ENCODE data around the gene USP17L24.
"Not testable (repeated sequence)": the region's sequence is repeated elsewhere in the genome, so short reads cannot be mapped to it uniquely, and the experiment has no call there.

USP17L24 gene, protein sequence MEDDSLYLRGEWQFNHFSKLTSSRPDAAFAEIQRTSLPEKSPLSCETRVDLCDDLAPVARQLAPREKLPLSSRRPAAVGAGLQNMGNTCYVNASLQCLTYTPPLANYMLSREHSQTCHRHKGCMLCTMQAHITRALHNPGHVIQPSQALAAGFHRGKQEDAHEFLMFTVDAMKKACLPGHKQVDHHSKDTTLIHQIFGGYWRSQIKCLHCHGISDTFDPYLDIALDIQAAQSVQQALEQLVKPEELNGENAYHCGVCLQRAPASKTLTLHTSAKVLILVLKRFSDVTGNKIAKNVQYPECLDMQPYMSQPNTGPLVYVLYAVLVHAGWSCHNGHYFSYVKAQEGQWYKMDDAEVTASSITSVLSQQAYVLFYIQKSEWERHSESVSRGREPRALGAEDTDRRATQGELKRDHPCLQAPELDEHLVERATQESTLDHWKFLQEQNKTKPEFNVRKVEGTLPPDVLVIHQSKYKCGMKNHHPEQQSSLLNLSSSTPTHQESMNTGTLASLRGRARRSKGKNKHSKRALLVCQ

DNA sequence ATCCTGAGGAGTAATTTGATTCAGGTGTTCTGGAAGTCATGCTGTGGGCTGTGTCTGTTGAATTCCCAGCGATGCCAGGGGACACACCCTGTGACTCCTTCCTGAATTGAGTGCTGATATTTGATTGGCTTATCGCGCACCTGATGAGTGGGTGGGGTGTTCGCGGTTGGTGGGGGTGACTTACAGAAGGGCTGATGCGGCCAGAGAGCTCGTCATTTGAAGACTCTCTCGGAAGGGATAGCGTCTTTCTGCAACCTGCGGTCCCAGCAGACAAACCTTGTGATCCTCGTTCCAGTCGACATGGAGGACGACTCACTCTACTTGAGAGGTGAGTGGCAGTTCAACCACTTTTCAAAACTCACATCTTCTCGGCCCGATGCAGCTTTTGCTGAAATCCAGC is at the start of gene USP17L24:
Gene USP17L24 (plus strand): TSS at position 301 of the 400 bp plus-strand sequence. CDS start 0 bp downstream, at position 301.
- in situ Hi-C loops (cut with MboI; ENCODE audit: low sequenced_read_pairs): not testable (repeated sequence)

DNA sequence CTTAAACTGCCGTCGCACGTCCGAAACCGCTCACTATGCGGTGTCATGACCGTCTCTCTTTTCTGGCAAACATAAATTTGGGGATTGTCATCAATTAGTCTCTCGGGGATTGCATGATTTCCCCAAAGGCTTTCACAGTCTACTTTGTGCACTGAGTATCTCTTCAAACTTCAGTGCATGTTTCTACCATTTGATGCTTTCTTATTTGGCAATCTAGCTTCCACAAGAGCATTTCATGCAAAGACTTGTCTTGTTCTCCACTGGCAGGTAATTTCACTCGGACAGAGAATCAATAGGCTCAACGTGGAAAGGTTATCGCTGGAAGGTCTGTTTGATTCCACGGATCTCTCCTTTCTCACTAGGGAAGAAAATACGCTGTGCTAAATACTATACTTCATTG is 774 bp upstream of the USP17L24 start:
- in situ Hi-C loops (cut with MboI; ENCODE audit: low sequenced_read_pairs): not testable (repeated sequence)

DNA sequence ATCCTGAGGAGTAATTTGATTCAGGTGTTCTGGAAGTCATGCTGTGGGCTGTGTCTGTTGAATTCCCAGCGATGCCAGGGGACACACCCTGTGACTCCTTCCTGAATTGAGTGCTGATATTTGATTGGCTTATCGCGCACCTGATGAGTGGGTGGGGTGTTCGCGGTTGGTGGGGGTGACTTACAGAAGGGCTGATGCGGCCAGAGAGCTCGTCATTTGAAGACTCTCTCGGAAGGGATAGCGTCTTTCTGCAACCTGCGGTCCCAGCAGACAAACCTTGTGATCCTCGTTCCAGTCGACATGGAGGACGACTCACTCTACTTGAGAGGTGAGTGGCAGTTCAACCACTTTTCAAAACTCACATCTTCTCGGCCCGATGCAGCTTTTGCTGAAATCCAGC is 4.6 kb downstream of the USP17L24 start, which contains the start of gene USP17L25:
Gene USP17L25 (plus strand): TSS at position 301 of the 400 bp plus-strand sequence. CDS start 0 bp downstream, at position 301.
- in situ Hi-C loops (cut with MboI; ENCODE audit: low sequenced_read_pairs): not testable (repeated sequence)

DNA sequence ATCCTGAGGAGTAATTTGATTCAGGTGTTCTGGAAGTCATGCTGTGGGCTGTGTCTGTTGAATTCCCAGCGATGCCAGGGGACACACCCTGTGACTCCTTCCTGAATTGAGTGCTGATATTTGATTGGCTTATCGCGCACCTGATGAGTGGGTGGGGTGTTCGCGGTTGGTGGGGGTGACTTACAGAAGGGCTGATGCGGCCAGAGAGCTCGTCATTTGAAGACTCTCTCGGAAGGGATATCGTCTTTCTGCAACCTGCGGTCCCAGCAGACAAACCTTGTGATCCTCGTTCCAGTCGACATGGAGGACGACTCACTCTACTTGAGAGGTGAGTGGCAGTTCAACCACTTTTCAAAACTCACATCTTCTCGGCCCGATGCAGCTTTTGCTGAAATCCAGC is 9.4 kb downstream of the USP17L24 start, which contains the start of gene USP17L26:
Gene USP17L26 (plus strand): TSS at position 301 of the 400 bp plus-strand sequence. CDS start 0 bp downstream, at position 301.
- in situ Hi-C loops (cut with MboI; ENCODE audit: low sequenced_read_pairs): not testable (repeated sequence)

DNA sequence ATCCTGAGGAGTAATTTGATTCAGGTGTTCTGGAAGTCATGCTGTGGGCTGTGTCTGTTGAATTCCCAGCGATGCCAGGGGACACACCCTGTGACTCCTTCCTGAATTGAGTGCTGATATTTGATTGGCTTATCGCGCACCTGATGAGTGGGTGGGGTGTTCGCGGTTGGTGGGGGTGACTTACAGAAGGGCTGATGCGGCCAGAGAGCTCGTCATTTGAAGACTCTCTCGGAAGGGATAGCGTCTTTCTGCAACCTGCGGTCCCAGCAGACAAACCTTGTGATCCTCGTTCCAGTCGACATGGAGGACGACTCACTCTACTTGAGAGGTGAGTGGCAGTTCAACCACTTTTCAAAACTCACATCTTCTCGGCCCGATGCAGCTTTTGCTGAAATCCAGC is 14.1 kb downstream of the USP17L24 start, which contains the start of gene USP17L5:
Gene USP17L5 (plus strand): TSS at position 301 of the 400 bp plus-strand sequence. CDS start 0 bp downstream, at position 301.
- in situ Hi-C loops (cut with MboI; ENCODE audit: low sequenced_read_pairs): not testable (repeated sequence)

DNA sequence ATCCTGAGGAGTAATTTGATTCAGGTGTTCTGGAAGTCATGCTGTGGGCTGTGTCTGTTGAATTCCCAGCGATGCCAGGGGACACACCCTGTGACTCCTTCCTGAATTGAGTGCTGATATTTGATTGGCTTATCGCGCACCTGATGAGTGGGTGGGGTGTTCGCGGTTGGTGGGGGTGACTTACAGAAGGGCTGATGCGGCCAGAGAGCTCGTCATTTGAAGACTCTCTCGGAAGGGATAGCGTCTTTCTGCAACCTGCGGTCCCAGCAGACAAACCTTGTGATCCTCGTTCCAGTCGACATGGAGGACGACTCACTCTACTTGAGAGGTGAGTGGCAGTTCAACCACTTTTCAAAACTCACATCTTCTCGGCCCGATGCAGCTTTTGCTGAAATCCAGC is 18.9 kb downstream of the USP17L24 start, which contains the start of gene USP17L27:
Gene USP17L27 (plus strand): TSS at position 301 of the 400 bp plus-strand sequence. CDS start 0 bp downstream, at position 301.
- in situ Hi-C loops (cut with MboI; ENCODE audit: low sequenced_read_pairs): not testable (repeated sequence)

DNA sequence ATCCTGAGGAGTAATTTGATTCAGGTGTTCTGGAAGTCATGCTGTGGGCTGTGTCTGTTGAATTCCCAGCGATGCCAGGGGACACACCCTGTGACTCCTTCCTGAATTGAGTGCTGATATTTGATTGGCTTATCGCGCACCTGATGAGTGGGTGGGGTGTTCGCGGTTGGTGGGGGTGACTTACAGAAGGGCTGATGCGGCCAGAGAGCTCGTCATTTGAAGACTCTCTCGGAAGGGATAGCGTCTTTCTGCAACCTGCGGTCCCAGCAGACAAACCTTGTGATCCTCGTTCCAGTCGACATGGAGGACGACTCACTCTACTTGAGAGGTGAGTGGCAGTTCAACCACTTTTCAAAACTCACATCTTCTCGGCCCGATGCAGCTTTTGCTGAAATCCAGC is 23.6 kb downstream of the USP17L24 start, which contains the start of gene USP17L28:
Gene USP17L28 (plus strand): TSS at position 301 of the 400 bp plus-strand sequence. CDS start 0 bp downstream, at position 301.
- in situ Hi-C loops (cut with MboI; ENCODE audit: low sequenced_read_pairs): not testable (repeated sequence)

DNA sequence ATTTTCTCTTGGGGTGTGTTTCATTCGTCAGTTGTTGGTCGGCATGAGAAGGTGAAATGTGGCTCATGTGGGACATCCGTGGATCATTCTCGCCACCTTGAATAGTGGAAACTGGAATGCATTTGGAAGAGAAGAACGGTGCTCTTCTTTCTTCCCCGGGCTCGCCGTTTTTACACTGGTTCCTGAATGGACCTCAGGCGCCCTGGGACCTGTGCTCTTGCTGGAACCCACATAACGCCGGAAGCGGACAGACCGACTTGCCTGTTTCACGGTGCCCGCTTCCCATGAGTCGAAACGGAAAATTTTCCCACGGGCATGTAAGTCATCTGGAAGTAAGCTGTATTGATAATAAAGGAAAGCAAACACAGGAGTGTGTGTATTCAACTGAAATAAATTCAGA is 25.9 kb downstream of the USP17L24 start:
- in situ Hi-C loops (cut with MboI; ENCODE audit: low sequenced_read_pairs): not testable (repeated sequence)

DNA sequence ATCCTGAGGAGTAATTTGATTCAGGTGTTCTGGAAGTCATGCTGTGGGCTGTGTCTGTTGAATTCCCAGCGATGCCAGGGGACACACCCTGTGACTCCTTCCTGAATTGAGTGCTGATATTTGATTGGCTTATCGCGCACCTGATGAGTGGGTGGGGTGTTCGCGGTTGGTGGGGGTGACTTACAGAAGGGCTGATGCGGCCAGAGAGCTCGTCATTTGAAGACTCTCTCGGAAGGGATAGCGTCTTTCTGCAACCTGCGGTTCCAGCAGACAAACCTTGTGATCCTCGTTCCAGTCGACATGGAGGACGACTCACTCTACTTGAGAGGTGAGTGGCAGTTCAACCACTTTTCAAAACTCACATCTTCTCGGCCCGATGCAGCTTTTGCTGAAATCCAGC is 28.4 kb downstream of the USP17L24 start, which contains the start of gene USP17L29:
Gene USP17L29 (plus strand): TSS at position 301 of the 400 bp plus-strand sequence. CDS start 0 bp downstream, at position 301.
- in situ Hi-C loops (cut with MboI; ENCODE audit: low sequenced_read_pairs): not testable (repeated sequence)

DNA sequence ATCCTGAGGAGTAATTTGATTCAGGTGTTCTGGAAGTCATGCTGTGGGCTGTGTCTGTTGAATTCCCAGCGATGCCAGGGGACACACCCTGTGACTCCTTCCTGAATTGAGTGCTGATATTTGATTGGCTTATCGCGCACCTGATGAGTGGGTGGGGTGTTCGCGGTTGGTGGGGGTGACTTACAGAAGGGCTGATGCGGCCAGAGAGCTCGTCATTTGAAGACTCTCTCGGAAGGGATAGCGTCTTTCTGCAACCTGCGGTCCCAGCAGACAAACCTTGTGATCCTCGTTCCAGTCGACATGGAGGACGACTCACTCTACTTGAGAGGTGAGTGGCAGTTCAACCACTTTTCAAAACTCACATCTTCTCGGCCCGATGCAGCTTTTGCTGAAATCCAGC is 37.9 kb downstream of the USP17L24 start, which contains the start of gene USP17L30:
Gene USP17L30 (plus strand): TSS at position 301 of the 400 bp plus-strand sequence. CDS start 0 bp downstream, at position 301.
- in situ Hi-C loops (cut with MboI; ENCODE audit: low sequenced_read_pairs): not testable (repeated sequence)
